Smooth muscle cell (in vitro differentiated cells): ENCODE measurements around the gene SPANXA1. TPM values are rescaled to one million over a fixed set of nuclear protein-coding genes. Genes with fewer than 3 reads are reported as not detected.
"Not testable (repeated sequence)": the region's sequence is repeated elsewhere in the genome, so short reads cannot be mapped to it uniquely, and the experiment has no call there.

Experiments
- DNase-seq: peaks from one replicate; lab custom pipeline; 2025; ENCODE audit not compliant: unreplicated experiment; lab: John Stamatoyannopoulos, UW
- H2AFZ ChIP-seq: fragments of 200-600 bp; sonication (generic); 2 replicates; pipeline ENCODE4 v1.6.0; 2016; ENCODE audit warnings: antibody characterized with exemption, low read depth, mild to moderate bottlenecking
- H3F3A ChIP-seq: fragments of 200-600 bp; sonication (generic); 2 replicates; pipeline ENCODE4 v1.6.0; 2017; ENCODE audit warnings: antibody characterized with exemption, low read depth
- H3K27ac ChIP-seq: fragments of 200-600 bp; sonication (generic); 2 replicates; pipeline ENCODE4 v1.5.1; 2016; ENCODE audit warnings: low read depth, mild to moderate bottlenecking
- H3K27me3 ChIP-seq: fragments of 200-600 bp; sonication (generic); 2 replicates; pipeline ENCODE4 v1.6.1; 2016; ENCODE audit warnings: low read depth, mild to moderate bottlenecking
- H3K36me3 ChIP-seq: fragments of 200-600 bp; sonication (generic); 2 replicates; pipeline ENCODE4 v1.5.1; 2016; ENCODE audit warnings: low read depth
- H3K4me1 ChIP-seq: fragments of 200-600 bp; sonication (generic); 2 replicates; pipeline ENCODE4 v1.5.1; 2016; ENCODE audit warnings: low read depth
- H3K4me2 ChIP-seq: fragments of 200-600 bp; sonication (generic); 2 replicates; pipeline ENCODE4 v1.6.0; 2016; ENCODE audit warnings: mild to moderate bottlenecking
- H3K4me3 ChIP-seq: fragments of 200-600 bp; sonication (generic); 2 replicates; pipeline ENCODE4 v1.5.1; 2016; ENCODE audit warnings: mild to moderate bottlenecking
- H3K79me2 ChIP-seq: fragments of 200-600 bp; sonication (generic); 2 replicates; pipeline ENCODE4 v1.6.0; 2016; ENCODE audit warnings: low read depth, mild to moderate bottlenecking
- H3K9ac ChIP-seq: fragments of 200-600 bp; sonication (generic); 2 replicates; pipeline ENCODE4 v1.6.0; 2016; ENCODE audit warnings: low read depth
- H3K9me3 ChIP-seq: fragments of 200-600 bp; sonication (generic); replicated peaks from 2 replicates; pipeline ENCODE4 v1.5.1; 2016; ENCODE audit warnings: low read depth
- H4K20me1 ChIP-seq: fragments of 200-600 bp; sonication (generic); 2 replicates; pipeline ENCODE4 v1.6.0; 2016; ENCODE audit warnings: low read depth
- WGBS: methylation state at CpG from one replicate; pipeline ENCODE4 v1.1.7; 2016; ENCODE audit warnings: low lambda C conversion rate; 5-methylcytosine and 5-hydroxymethylcytosine counted together
- polyA plus RNA-seq: library from polyadenylated mRNA; unstranded; fragments of >200 nt; fragmentation: Nextera tagmentation; extraction: Ambion mirVana; gene quantifications from 2 replicates; pipeline ENCODE4 v1.2.1, GENCODE V29; 2016
- total RNA-seq: library from RNA; depleted of rRNA; stranded (reverse); fragments of >200 nt; gene quantifications from 2 replicates; pipeline ENCODE4 v1.2.3, GENCODE V29; 2014
- TF ChIP-seq, protein P1 (sequence below): fragments of 200-600 bp; sonication (generic); IDR thresholded peaks from 2 replicates; pipeline ENCODE4 v1.5.1; 2017; ENCODE audit warnings: borderline replicate concordance, mild to moderate bottlenecking, antibody characterized with exemption; ENCODE audit not compliant: insufficient read depth, poor library complexity, severe bottlenecking

The SPANXA1 gene, protein sequence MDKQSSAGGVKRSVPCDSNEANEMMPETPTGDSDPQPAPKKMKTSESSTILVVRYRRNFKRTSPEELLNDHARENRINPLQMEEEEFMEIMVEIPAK
- total RNA-seq (not detected in 2 replicates), polyA plus RNA-seq (not detected in 2 replicates)

DNA sequence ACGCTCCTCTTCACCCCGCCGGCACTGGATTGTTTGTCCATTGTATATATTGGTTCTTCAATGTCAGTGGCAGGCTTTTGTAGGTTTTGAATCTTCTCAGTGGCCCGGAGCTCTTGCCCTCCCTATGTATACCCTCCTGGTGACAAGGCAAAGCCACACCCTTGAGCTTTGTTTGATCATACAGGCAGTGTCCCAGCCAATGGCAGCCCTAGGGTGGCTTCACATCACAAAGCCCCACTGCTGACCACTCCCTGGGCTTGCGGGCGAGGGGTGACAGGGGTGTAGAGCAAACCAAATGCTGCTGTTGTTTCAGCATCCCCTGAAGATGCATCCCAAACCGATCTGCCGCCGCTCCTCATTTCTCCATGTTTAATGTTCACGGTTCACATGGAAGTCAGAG lies at the start of gene SPANXA1:
SPANXA1 (minus strand) TSS at position 101 of the 400 bp plus-strand sequence; CDS start at position 41, 60 bp downstream.
- not testable (repeated sequence) for H3K27me3 ChIP-seq, H3K9me3 ChIP-seq, H3F3A ChIP-seq, H3K27ac ChIP-seq, H3K36me3 ChIP-seq, H2AFZ ChIP-seq, DNase-seq, H3K4me1 ChIP-seq, H3K4me2 ChIP-seq, H3K9ac ChIP-seq, H3K79me2 ChIP-seq, H4K20me1 ChIP-seq, H3K4me3 ChIP-seq
- no CpG with 5 or more reads among the region's 10 CpGs for WGBS

DNA sequence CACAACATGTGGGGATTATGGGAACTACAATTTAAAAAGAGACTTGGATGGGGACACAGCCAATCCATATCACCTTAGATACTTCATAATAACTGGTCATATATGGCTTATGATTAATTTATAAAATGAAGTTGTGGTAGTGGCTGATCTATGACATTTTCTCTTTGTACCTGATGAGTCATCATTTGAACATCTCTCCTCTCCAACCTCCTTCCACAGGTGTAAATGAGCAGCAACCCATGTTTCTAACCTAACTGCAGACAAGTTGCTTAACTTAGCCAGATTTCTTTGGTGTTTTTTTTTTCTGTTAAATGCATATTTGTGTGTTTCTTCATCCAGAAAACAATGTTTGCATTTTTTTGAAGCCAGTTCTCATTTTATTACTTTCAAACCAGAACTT lies 47.6 kb upstream of the SPANXA1 start:
- TF ChIP-seq, protein P1, sequence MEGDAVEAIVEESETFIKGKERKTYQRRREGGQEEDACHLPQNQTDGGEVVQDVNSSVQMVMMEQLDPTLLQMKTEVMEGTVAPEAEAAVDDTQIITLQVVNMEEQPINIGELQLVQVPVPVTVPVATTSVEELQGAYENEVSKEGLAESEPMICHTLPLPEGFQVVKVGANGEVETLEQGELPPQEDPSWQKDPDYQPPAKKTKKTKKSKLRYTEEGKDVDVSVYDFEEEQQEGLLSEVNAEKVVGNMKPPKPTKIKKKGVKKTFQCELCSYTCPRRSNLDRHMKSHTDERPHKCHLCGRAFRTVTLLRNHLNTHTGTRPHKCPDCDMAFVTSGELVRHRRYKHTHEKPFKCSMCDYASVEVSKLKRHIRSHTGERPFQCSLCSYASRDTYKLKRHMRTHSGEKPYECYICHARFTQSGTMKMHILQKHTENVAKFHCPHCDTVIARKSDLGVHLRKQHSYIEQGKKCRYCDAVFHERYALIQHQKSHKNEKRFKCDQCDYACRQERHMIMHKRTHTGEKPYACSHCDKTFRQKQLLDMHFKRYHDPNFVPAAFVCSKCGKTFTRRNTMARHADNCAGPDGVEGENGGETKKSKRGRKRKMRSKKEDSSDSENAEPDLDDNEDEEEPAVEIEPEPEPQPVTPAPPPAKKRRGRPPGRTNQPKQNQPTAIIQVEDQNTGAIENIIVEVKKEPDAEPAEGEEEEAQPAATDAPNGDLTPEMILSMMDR = no peak

DNA sequence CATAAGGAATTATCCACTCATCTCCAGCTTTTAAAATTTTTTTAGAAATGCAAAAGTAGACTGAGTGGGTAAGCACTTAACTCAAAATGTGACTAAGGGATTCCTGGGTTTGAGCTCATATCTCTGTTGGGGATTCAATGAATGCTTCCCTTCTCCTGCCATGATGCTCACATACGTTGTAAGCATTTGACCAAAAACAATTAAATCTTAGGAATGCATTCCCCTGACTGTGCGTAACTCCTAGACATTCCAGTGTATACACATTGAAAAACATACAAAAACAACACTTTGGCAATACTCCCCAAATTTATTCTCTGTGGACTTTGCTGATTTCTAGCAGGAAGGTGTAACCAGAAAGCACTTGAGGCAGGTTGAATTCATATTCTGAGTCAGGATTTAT lies 34.8 kb upstream of the SPANXA1 start:
- Histone ChIP-seq H3F3A (no peaks in the 10 kb centered on the region), H4K20me1 (no peaks in the 10 kb centered on the region), H3K9ac (no peak overlapping the region), H3K4me3 (no peak overlapping the region), H3K4me2 (no peak overlapping the region), H3K4me1 (no peaks in the 10 kb centered on the region), H3K27ac (no peak overlapping the region), H3K36me3 (no peaks in the 10 kb centered on the region), H3K27me3 (no peaks in the 10 kb centered on the region), H3K9me3 (no peaks in the 10 kb centered on the region), H3K79me2 (no peaks in the 10 kb centered on the region), H2AFZ (no peak overlapping the region)
- TF ChIP-seq, protein P1 = no peak
- no peak for DNase-seq
- WGBS = 61% methylated on average over 2 of the region's 2 CpGs

More for the DNA sequence above, 47.6 kb upstream of the SPANXA1 start:
- DNase-seq = no peak
- H3K9me3 ChIP-seq = no peaks in the 10 kb centered on the region
- H3K9ac ChIP-seq = no peak overlapping the region
- no peaks in the 10 kb centered on the region for H3K27me3 ChIP-seq
- H2AFZ ChIP-seq = no peak overlapping the region
- no peaks in the 10 kb centered on the region for H3K79me2 ChIP-seq
- H3K36me3 ChIP-seq = no peaks in the 10 kb centered on the region
- H3K4me3 ChIP-seq = no peak overlapping the region
- no peaks in the 10 kb centered on the region for H3K4me1 ChIP-seq
- no peak overlapping the region for H3K4me2 ChIP-seq
- no peaks in the 10 kb centered on the region for H3F3A ChIP-seq
- no peaks in the 10 kb centered on the region for H4K20me1 ChIP-seq
- H3K27ac ChIP-seq = no peak overlapping the region

DNA sequence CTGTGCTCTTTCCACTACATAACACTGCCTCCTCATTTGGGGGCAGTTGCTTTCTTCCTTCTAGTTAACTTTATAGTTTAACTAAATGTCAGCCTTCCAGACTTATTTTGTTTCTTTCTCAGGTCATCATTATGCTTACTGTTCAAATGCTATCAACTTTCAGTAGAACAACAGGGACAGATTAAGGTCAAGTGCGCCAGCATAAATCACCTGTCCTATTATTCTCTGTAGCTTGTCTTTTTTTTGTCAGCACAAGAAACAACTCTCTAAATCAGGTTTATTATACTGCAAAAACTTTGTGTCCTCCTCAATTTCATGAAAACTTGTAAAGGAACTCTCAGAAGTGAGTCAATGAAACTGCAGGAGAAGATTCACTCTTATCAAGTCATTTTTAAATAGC lies 24.6 kb upstream of the SPANXA1 start:
- TF ChIP-seq, protein P1 = no peak
- no peak overlapping the region for H3K4me3 ChIP-seq
- no peaks in the 10 kb centered on the region for H3K4me1 ChIP-seq
- no peaks in the 10 kb centered on the region for H3K9me3 ChIP-seq
- H2AFZ ChIP-seq = no peak overlapping the region
- no peak overlapping the region for H3K9ac ChIP-seq
- no peaks in the 10 kb centered on the region for H3K36me3 ChIP-seq
- WGBS = 81% methylated on average over 1 of the region's 1 CpG
- DNase-seq = no peak
- no peak overlapping the region for H3K27ac ChIP-seq
- no peaks in the 10 kb centered on the region for H3K79me2 ChIP-seq
- H3K27me3 ChIP-seq = no peaks in the 10 kb centered on the region
- no peaks in the 10 kb centered on the region for H3F3A ChIP-seq
- H4K20me1 ChIP-seq = no peaks in the 10 kb centered on the region
- no peak overlapping the region for H3K4me2 ChIP-seq

DNA sequence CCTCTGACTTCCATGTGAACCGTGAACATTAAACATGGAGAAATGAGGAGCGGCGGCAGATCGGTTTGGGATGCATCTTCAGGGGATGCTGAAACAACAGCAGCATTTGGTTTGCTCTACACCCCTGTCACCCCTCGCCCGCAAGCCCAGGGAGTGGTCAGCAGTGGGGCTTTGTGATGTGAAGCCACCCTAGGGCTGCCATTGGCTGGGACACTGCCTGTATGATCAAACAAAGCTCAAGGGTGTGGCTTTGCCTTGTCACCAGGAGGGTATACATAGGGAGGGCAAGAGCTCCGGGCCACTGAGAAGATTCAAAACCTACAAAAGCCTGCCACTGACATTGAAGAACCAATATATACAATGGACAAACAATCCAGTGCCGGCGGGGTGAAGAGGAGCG lies 4.9 kb upstream of the SPANXA1 start, which contains the start of gene SPANXA2:
SPANXA2 (plus strand) TSS at position 301 of the 400 bp plus-strand sequence; CDS start at position 361, 60 bp downstream.
- not testable (repeated sequence) for DNase-seq, H3K4me2 ChIP-seq, H2AFZ ChIP-seq, H3K9ac ChIP-seq, H3K9me3 ChIP-seq, H3K79me2 ChIP-seq, H4K20me1 ChIP-seq, H3K27ac ChIP-seq, H3K36me3 ChIP-seq, H3K27me3 ChIP-seq, H3K4me3 ChIP-seq, H3K4me1 ChIP-seq, H3F3A ChIP-seq
- WGBS = no CpG with 5 or more reads among the region's 10 CpGs

DNA sequence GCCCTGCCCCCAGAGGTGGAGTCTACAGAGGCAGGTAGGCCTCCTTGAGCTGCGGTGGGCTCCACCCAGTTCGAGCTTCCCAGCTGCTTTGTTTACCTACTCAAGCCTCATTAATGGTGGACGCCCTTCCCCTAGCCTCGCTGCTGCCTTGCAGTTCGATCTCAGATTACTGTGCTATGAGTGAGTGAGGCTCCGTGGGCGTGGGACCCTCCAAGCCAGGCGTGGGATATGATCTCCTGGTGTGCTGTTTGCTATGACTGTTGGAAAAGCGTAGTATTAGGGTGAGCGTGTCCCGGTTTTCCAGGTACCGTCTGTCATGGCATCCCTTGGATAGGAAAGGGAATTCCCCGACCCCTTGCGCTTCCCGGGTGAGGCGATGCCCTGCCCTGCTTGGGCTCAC lies 42.0 kb downstream of the SPANXA1 start:
- not testable (repeated sequence) for H3K27me3 ChIP-seq, H3K4me2 ChIP-seq, H3K9ac ChIP-seq, H3F3A ChIP-seq, H3K27ac ChIP-seq, H3K4me1 ChIP-seq, H2AFZ ChIP-seq, H3K9me3 ChIP-seq, DNase-seq, H3K4me3 ChIP-seq, H3K79me2 ChIP-seq, H3K36me3 ChIP-seq, H4K20me1 ChIP-seq
- 93% methylated on average over 9 of the region's 16 CpGs for WGBS
